Measurements from ENCODE around the gene NUP43. TPM values are rescaled to one million over a fixed set of nuclear protein-coding genes. Genes with fewer than 3 reads are reported as not detected.

Gene NUP43
- total and polyA plus RNA-seq, 2 donors (not counting 1 experiment from before 2014, with no cell fraction given), result 12.9 to 75.7 TPM

- TF ChIP-seq CTCF (IDR thresholded peaks at IDR 0.05), result no peak
- no peaks in the 10 kb centered on the region for H3K9me3 Mint-ChIP-seq (ENCODE audit: insufficient read depth)
- intact Hi-C loops (cut with micrococcal nuclease), result no loop called here
- Histone ChIP-seq H3K9ac (ENCODE audit: low read length) (no peak overlapping the region), H3K79me2 (ENCODE audit: control insufficient read depth, insufficient read depth, low read length) (peaks cover 2% of the 10 kb centered on the region), H3K4me2 (replicated peaks; ENCODE audit: low read depth, low read length, poor library complexity, severe bottlenecking) (no peak overlapping the region), H3K27me3 (replicated peaks in 1 of 4; ENCODE audit: control extremely low read depth in 1 of 4, control insufficient read depth in 3 of 4, insufficient read depth in 4 of 4, low read length in 3 of 4) (no peaks in the 10 kb centered on the region), H3K9me3 (ENCODE audit: control extremely low read depth in 1 of 3, control insufficient read depth in 2 of 3, insufficient read depth in 1 of 3, low read length in 2 of 3) (no peaks in the 10 kb centered on the region), H3K4me1 (ENCODE audit: control insufficient read depth in 2 of 2, insufficient read depth in 2 of 2, low read length in 2 of 2) (no peaks in the 10 kb centered on the region), H3K36me3 (replicated peaks in 1 of 2; ENCODE audit: control extremely low read depth in 1 of 2, control insufficient read depth in 1 of 2, extremely low read depth in 1 of 2, insufficient read depth in 2 of 2, low read length in 1 of 2) (peaks cover 2 to 32% of the 10 kb centered on the region in 2 experiments), H4K20me1 (ENCODE audit: control insufficient read depth, insufficient read depth, low read length, poor library complexity, severe bottlenecking) (no peaks in the 10 kb centered on the region), H3K4me3 (ENCODE audit: control extremely low read depth in 1 of 5, extremely low read depth in 1 of 5, insufficient read depth in 1 of 5, low read depth in 2 of 5, low read length in 4 of 5) (no peak overlapping the region), H3K27ac (ENCODE audit: low read length in 2 of 2) (no peak overlapping the region), H2AFZ (ENCODE audit: insufficient read depth, low read depth, low read length, poor library complexity, severe bottlenecking) (no peak overlapping the region)
- H3K27me3 Mint-ChIP-seq, result no peaks in the 10 kb centered on the region
- no peaks in the 10 kb centered on the region for H3K4me1 Mint-ChIP-seq
- DNase-seq, result no peak
- H3K4me3 Mint-ChIP-seq, result no peak overlapping the region
- H3K27ac Mint-ChIP-seq, result no peak overlapping the region
- CTCF ChIA-PET, result no interaction called here
- POLR2A ChIA-PET, result no interaction called here
- ATAC-seq (ENCODE audit: low read depth), result no peak
These were observed 35.4 kb upstream of the NUP43 start for GRCh38 chr6:149781715-149782114.

- peaks cover 2% of the 10 kb centered on the region for H3K79me2 ChIP-seq (ENCODE audit: control insufficient read depth, insufficient read depth, low read length)
- CTCF ChIA-PET, result no interaction called here
These were observed 33.3 kb upstream of the NUP43 start for GRCh38 chr6:149779644-149779963.

More at GRCh38 chr6:149779644-149779963, 33.3 kb upstream of the NUP43 start:
- Histone ChIP-seq H3K9ac (ENCODE audit: low read length) (no peak overlapping the region), H3K4me1 (ENCODE audit: control insufficient read depth in 2 of 2, insufficient read depth in 2 of 2, low read length in 2 of 2) (no peaks in the 10 kb centered on the region), H2AFZ (ENCODE audit: insufficient read depth, low read depth, low read length, poor library complexity, severe bottlenecking) (no peak overlapping the region), H3K27ac (ENCODE audit: low read length in 2 of 2) (no peak overlapping the region), H4K20me1 (ENCODE audit: control insufficient read depth, insufficient read depth, low read length, poor library complexity, severe bottlenecking) (no peaks in the 10 kb centered on the region), H3K4me2 (replicated peaks; ENCODE audit: low read depth, low read length, poor library complexity, severe bottlenecking) (no peak overlapping the region), H3K9me3 (ENCODE audit: control extremely low read depth in 1 of 3, control insufficient read depth in 2 of 3, insufficient read depth in 1 of 3, low read length in 2 of 3) (no peaks in the 10 kb centered on the region), H3K4me3 (ENCODE audit: control extremely low read depth in 1 of 5, extremely low read depth in 1 of 5, insufficient read depth in 1 of 5, low read depth in 2 of 5, low read length in 4 of 5) (no peak overlapping the region), H3K36me3 (replicated peaks in 1 of 2; ENCODE audit: control extremely low read depth in 1 of 2, control insufficient read depth in 1 of 2, extremely low read depth in 1 of 2, insufficient read depth in 2 of 2, low read length in 1 of 2) (peaks cover 2 to 40% of the 10 kb centered on the region in 2 experiments), H3K27me3 (replicated peaks in 1 of 4; ENCODE audit: control extremely low read depth in 1 of 4, control insufficient read depth in 3 of 4, insufficient read depth in 4 of 4, low read length in 3 of 4) (no peaks in the 10 kb centered on the region)
- POLR2A ChIA-PET, result no interaction called here
- intact Hi-C loops (cut with micrococcal nuclease), result no loop called here
- Mint-ChIP-seq H3K4me1 (no peaks in the 10 kb centered on the region), H3K9me3 (ENCODE audit: insufficient read depth) (no peaks in the 10 kb centered on the region), H3K27me3 (no peaks in the 10 kb centered on the region), H3K27ac (no peak overlapping the region), H3K4me3 (no peak overlapping the region)
- WGBS (ENCODE audit: insufficient coverage), result no CpG with 5 or more reads among the region's 2 CpGs
- ATAC-seq (ENCODE audit: low read depth) (no peak), DNase-seq (no peak)
- TF ChIP-seq EZH2 (IDR thresholded peaks at IDR 0.05; ENCODE audit: borderline replicate concordance, insufficient read depth, low read depth, low read length, poor library complexity, severe bottlenecking) (no peak), CTCF (IDR thresholded peaks at IDR 0.05) (no peak)

Data from B cell (primary cell).